Measurements from ENCODE around the gene CA9.
A peak's percentile ranks its signal among the peaks of the same experiment; 100 is the strongest.
"Not testable (repeated sequence)": the region's sequence is repeated elsewhere in the genome, so short reads cannot be mapped to it uniquely, and the experiment has no call there.

Gene CA9

DNA sequence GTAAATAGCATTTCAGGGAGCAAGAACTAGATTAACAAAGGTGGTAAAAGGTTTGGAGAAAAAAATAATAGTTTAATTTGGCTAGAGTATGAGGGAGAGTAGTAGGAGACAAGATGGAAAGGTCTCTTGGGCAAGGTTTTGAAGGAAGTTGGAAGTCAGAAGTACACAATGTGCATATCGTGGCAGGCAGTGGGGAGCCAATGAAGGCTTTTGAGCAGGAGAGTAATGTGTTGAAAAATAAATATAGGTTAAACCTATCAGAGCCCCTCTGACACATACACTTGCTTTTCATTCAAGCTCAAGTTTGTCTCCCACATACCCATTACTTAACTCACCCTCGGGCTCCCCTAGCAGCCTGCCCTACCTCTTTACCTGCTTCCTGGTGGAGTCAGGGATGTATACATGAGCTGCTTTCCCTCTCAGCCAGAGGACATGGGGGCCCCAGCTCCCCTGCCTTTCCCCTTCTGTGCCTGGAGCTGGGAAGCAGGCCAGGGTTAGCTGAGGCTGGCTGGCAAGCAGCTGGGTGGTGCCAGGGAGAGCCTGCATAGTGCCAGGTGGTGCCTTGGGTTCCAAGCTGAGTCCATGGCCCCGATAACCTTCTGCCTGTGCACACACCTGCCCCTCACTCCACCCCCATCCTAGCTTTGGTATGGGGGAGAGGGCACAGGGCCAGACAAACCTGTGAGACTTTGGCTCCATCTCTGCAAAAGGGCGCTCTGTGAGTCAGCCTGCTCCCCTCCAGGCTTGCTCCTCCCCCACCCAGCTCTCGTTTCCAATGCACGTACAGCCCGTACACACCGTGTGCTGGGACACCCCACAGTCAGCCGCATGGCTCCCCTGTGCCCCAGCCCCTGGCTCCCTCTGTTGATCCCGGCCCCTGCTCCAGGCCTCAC, at the start of gene CA9:
TSS of gene CA9 (plus strand) at position 797 of the 893 bp plus-strand sequence. CDS start at position 829, 32 bp downstream.
- no peak within 1 kb of the TSS for H3K4me3 ChIP-seq (ENCODE audit: low read length)

DNA sequence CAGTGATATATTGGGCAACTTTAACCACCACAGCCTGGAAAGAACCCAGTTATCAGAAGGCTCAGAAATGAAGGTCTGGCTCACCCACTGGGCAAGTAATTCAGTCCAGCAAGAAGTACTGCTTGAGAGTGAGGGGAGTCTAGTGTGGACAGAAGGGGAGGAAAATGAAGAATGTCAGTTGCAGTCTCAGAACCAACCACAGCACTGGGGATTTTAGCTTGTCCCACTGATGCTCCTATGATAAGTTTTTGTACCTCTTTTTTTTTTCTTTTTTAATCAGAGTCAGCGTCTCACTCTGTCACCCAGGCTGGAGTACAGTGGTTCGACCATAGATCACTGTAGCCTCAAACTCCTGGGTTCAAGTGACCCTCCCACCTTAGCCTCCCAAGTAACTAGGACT, 46.2 kb upstream of the CA9 start:
- TF ChIP-seq ZNF274 (IDR thresholded peaks at IDR 0.05; ENCODE audit: low read depth, low read length) = no peak
- no peak overlapping the region for H3K4me3 ChIP-seq (ENCODE audit: low read length)

More for the DNA sequence above, at the start of gene CA9:
- no peak for TF ChIP-seq ZNF274 (IDR thresholded peaks at IDR 0.05; ENCODE audit: low read depth, low read length)

DNA sequence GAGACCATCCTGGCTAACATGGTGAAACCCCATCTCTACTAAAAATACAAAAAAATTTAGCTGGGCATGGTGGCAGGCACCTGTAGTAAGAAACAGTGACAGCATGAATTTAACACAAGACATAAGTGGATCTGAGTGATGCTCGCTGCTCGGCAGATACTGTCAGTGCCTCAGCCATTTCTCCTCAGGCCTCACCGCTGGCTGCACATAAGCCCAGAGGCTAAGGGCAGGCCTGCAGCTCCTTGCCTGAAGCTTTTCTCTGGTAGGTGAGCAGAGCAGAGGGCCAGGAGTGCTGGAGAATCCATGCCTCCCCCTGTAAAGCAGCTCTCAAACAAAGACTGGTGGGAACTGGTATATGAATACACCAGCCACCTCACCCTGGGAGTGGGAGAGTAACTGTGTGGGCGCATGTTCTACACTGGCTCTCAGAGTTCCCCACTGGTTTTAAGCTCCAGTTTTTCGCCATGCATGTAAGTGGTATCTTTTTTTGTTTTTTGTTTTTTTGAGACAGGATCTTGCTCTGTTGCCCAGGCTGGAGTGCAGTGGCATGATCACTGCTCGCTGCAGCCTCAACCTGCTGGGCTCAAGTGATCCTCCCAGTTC, 45.2 kb upstream of the CA9 start:
- TF ChIP-seq ZNF274 (IDR thresholded peaks at IDR 0.05; ENCODE audit: low read depth, low read length) = no peak
- H3K4me3 ChIP-seq (ENCODE audit: low read length) = no peak overlapping the region

DNA sequence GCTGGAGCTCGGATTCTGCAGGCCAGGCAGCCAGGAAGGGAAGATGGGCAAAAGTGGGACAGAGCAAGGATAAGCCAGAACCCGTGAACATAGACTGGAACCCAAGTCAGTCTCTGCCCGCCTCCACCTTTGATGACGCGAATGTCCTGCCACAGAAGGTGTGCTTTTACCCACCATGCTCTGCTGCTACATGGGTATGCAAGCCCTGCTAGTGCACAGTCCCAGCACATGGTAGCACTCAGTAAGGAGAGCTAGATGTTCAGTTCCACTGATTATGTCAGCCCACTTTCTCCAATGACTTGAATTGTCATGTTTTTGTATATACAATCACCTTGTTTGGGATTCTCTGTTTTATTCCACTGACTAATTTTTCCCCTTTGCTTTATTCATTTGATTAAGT, 44.1 kb upstream of the CA9 start:
- TF ChIP-seq ZNF274 (IDR thresholded peaks at IDR 0.05; ENCODE audit: low read depth, low read length) = no peak
- H3K4me3 ChIP-seq (ENCODE audit: low read length) = no peak overlapping the region

DNA sequence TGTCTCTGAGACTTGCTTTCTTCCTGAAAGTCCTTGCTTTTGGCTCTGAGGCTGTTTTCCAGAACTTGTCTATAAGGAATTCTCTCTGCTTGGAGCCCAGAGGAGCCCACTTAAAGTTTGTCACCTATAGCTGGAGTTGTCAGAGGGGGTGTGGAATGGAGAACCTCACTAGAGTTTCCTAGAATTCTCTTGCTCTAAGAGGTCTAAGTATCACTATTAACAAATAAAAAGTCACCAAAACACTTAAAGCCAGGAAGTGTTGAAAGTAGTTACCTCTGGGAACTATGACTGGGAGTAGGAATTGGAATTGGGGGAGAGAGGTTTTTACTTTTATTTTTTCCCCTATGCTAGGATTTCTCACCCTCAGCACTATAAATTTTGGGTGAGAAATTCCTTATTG, 38.0 kb upstream of the CA9 start:
- no peak for TF ChIP-seq ZNF274 (IDR thresholded peaks at IDR 0.05; ENCODE audit: low read depth, low read length)
- H3K4me3 ChIP-seq (ENCODE audit: low read length) = no peak overlapping the region; the same call in 1 of the 2 replicates

DNA sequence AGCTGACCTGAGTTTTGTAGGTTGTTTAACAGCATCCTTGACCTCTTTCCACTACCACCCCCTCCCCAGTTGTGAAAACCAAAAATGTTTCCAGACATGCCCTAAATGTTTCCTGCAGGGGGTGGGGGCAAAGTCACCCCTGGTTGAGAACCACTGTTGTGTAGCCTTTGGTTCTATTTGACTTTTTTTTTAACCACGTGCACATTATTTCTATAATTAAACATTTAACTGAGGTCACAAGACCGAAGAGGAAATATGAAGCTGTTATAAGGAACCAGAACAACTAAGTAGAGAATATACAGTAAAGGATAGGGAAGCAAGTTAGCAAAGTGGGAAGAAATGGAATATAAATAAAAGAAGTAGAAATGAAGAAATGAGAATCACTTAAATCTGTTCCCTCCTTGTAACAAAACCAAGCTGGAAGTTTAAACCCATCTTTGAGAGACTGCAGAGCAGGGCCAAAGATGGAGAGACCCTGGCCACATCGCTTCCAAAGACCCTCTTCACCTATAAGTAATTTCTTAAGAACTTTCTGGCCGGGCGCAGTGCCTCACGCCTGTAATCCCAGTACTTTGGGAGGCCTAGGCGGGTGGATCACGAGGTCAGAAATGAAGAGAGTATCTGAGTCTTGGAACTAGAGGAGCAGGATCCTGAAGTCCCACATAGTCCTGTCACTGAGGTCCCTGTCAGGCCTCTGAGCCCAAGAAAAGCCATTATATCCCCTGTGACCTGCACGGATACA, 37.4 kb upstream of the CA9 start:
- no peak for TF ChIP-seq ZNF274 (IDR thresholded peaks at IDR 0.05; ENCODE audit: low read depth, low read length)
- no peak overlapping the region for H3K4me3 ChIP-seq (ENCODE audit: low read length)

DNA sequence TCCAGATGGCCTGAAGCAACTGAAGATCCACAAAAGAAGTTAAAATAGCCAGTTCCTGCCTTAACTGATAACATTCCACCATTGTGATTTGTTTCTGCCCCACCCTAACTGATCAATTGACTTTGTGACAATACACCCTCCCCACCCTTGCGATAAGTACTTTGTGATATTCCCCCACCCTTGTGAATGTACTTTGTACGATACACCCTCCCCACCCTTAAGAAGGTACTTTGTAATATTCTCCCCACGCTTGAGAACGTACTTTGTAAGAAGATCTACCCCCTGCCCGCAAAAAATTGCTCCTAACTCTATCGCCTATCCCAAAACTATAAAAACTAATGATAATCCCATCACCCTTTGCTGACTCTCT, 36.9 kb upstream of the CA9 start:
- H3K4me3 ChIP-seq (ENCODE audit: low read length) = not testable (repeated sequence)

DNA sequence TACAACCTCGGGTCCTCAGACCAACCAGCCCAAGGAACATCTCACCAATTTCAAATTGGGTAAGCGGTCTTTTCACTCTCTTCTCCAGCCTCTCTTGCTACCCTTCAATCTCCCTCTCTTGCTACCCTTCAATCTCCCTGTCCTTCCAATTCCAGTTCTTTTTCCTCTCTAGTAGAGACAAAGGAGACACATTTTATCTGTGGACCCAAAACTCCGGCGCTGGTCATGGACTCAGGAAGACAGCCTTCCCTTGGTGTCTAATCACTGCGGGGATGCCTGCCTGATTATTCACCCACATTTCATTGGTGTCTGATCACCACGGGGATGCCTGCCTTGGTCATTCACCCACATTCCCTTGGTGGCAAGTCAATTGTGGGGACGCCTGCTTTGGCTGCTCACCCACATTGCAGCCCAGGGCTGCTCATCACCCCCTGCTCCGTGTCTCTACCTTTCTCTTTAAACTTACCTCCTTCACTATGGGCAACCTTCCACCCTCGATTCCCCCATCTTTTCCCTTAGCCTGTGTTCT, 36.2 kb upstream of the CA9 start:
- not testable (repeated sequence) for H3K4me3 ChIP-seq (ENCODE audit: low read length)

DNA sequence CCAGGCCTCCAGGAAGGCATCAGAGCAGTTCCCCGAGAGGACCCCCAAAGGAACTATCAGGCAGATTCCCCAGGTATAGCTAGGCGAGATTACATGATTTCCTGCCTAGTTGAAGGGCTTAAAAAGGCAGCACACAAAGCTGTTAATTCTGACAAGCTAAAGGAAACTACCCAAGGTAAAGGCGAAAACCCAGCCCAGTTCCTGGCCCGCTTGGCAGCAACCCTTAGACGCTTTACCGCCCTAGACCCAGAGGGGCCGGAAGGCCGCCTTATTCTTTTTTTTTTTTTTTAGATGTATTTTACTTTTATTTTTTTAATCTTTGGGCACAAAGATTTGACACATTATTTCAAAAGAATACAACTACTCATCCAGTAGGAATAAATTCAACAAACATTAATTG, 35.0 kb upstream of the CA9 start:
- H3K4me3 ChIP-seq (ENCODE audit: low read length) = not testable (repeated sequence)

DNA sequence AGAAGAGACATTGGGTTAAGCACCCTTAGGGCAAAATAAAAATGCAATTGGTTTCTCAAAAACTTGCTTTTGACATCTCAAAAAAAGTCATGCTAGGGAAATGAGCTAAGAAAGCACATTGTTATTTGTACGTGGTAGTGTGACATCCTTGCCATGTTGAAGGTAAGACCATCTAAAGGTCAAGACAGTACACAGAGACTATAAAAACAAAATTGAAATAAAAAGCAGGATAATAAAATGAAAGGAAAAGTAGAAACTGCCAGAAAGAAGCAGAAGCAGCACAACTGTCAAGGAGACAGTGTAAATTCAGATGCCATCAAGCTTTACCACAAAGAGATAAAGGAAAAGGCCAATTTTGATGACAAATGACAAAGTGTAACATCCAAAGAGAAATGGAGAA, 34.5 kb upstream of the CA9 start:
- H3K4me3 ChIP-seq (ENCODE audit: low read length) = not testable (repeated sequence)

DNA sequence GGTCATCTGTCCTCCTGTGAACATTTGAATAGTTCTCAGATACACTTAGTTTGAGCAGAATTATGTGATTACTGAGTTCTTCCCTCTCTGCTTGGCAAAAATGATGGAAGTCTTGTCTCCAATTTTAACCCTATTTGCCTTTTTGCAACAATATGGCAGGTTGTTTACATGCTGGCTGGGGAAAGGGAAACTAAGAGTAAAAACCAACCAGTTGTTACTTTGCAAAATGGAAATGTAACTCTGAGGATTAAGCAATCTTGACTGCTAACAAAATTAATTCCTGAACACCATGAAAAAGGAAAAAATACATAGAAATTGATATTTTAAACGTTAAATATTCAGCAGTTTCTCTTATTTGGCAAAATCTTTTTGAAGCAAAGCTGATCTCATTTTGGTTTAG, 34.1 kb upstream of the CA9 start:
- no peak overlapping the region for H3K4me3 ChIP-seq (ENCODE audit: low read length)
- TF ChIP-seq ZNF274 (IDR thresholded peaks at IDR 0.05; ENCODE audit: low read depth, low read length) = no peak

DNA sequence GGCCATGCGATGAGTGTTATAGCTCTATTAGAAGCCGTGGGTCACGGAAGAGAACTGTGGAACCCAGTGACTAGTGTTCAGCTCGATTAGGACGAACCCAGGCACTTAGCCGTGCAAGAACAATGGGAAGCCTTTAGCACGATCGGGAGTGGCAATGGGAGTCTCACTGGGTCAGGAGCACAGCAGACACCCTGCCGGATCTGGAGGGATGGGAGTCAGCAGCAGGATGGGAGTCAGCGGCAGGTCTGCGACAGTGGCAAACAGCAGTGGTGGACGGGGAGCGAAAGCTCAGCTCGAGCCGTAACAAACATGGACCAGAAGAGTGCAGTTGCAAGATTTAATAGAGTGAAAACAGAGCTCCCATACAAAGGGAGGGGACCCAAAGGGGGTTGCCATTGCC, 33.3 kb upstream of the CA9 start:
- H3K4me3 ChIP-seq (ENCODE audit: low read length) = not testable (repeated sequence)

DNA sequence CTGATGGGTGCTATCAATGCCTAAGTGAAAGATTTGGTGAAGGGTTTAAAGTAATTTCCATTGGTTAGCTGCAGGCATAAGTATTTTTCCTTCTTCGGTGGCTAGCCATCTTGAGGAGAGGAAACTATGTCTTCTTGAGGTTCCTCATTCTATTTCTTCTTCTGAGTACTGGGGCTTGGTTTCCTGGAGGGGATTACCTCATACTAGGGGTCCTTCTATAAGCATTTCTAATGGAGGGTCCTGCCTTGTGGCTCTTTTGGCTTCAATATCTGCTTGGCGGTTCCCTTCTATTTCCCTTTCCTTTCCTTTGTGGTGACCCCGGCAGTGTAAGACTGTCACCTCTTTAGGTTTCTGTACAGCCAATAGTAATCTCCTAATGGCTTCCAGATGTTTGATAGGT, 32.2 kb upstream of the CA9 start:
- H3K4me3 ChIP-seq (ENCODE audit: low read length) = not testable (repeated sequence)

DNA sequence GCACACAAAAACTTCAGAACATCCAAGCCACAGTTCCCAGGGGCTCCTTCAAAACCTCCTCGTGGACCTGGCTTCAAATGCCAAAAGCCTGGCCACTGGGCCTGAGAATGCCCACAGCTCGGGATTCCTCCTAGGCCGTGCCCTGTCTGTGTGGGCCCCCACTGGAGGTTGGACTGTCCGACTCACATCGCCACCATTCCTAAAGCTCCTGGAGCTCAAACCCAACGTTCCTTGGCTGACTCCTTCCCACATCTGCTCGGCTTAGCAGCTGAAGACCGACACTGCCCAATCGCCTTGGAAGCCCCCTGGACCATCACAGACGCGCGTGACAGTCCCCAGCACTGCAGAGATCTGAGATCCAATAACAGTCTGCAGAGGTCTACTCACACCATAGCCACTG, 30.7 kb upstream of the CA9 start:
- no peak for TF ChIP-seq ZNF274 (IDR thresholded peaks at IDR 0.05; ENCODE audit: low read depth, low read length)
- no peak overlapping the region for H3K4me3 ChIP-seq (ENCODE audit: low read length)

DNA sequence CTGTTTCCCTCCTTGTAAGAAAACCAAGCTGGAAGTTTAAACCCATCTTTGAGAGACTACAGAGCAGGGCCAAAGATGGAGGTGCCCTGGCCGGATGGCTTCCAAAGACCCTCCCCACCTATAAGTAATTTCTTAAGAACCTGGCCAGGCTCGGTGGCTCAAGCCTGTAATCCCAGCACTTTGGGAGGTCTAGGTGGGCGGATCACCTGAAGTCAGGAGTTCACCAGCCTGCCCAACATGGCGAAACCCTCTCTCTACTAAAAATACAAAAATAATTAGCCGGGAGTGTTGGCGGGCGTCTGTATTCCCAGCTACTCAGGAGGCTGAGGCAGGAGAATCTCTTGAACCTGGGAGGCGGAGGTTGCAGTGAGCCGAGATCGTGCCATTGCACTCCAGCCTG, 28.0 kb upstream of the CA9 start:
- peak overlapping the region; percentile 75; the same call in 1 of the 2 replicates for H3K4me3 ChIP-seq (ENCODE audit: low read length)
